ENCODE results near the gene PCDHA1. TPM values are rescaled to one million over a fixed set of nuclear protein-coding genes. Genes with fewer than 3 reads are reported as not detected.

The PCDHA1 gene
- total and polyA plus RNA-seq, 12 donors, result 0.05 to 0.20 (median 0.08) TPM; not detected in 5

DNA sequence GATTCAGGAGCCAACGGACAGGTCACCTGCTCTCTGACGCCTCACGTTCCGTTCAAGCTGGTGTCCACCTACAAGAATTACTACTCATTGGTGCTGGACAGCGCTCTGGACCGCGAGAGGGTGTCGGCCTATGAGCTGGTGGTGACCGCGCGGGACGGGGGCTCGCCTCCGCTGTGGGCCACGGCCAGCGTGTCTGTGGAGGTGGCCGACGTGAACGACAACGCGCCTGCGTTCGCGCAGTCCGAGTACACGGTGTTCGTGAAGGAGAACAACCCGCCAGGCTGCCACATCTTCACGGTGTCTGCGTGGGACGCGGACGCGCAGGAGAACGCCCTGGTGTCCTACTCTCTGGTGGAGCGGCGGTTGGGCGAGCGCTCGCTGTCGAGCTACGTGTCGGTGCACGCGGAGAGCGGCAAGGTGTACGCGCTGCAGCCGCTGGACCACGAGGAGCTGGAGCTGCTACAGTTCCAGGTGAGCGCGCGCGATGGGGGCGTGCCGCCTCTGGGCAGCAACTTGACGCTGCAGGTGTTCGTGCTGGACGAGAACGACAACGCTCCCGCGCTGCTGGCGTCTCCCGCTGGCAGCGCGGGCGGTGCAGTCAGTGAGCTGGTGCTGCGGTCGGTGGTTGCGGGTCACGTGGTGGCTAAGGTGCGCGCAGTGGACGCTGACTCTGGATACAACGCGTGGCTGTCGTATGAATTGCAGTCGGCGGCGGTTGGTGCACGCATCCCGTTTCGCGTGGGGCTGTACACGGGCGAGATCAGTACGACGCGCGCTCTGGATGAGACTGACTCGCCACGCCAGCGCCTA lies 71.4 kb downstream of the PCDHA1 start:
- Histone ChIP-seq H3K4me1 (replicated peaks in 1 of 2) (no peaks in the 10 kb centered on the region), H3K36me3 (replicated peaks in 1 of 2) (no peaks in the 10 kb centered on the region), H3K9me3 (replicated peaks in 1 of 3) (peaks cover 0 to 15% (median 0%) of the 10 kb centered on the region in 3 donors), H3K4me3 (no peak overlapping the region), H3K27ac (no peak overlapping the region), H3K27me3 (peaks cover 6% of the 10 kb centered on the region)
- WGBS, 4 donors, result 44 to 63% (median 54%) methylated on average over 57 to 94 of the region's 94 CpGs; no CpG with 5 or more reads in 1 of the 4 donors
- no peak for DNase-seq
- intact Hi-C loops (cut with DNase I), result no loop called here
- TF ChIP-seq, protein P1, sequence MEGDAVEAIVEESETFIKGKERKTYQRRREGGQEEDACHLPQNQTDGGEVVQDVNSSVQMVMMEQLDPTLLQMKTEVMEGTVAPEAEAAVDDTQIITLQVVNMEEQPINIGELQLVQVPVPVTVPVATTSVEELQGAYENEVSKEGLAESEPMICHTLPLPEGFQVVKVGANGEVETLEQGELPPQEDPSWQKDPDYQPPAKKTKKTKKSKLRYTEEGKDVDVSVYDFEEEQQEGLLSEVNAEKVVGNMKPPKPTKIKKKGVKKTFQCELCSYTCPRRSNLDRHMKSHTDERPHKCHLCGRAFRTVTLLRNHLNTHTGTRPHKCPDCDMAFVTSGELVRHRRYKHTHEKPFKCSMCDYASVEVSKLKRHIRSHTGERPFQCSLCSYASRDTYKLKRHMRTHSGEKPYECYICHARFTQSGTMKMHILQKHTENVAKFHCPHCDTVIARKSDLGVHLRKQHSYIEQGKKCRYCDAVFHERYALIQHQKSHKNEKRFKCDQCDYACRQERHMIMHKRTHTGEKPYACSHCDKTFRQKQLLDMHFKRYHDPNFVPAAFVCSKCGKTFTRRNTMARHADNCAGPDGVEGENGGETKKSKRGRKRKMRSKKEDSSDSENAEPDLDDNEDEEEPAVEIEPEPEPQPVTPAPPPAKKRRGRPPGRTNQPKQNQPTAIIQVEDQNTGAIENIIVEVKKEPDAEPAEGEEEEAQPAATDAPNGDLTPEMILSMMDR (IDR thresholded peaks at IDR 0.05), result no peak
- no peak for TF ChIP-seq POLR2A (IDR thresholded peaks at IDR 0.05)

DNA sequence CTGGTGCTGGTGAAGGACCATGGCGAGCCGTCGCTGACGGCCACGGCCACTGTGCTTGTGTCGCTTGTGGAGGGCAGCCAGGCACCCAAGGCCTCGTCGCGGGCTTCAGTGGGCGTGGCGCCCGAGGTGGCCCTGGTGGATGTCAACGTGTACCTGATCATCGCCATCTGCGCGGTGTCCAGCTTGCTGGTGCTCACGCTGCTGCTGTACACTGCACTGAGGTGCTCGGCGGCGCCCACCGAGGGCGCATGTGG lies 72.0 kb downstream of the PCDHA1 start:
- 51 to 65% methylated on average over 4 to 22 of the region's 22 CpGs; no CpG with 5 or more reads in 2 of the 4 donors for WGBS, 4 donors
- Histone ChIP-seq H3K27me3 (peaks cover 8% of the 10 kb centered on the region), H3K4me1 (replicated peaks in 1 of 2) (no peaks in the 10 kb centered on the region), H3K27ac (no peak overlapping the region), H3K9me3 (replicated peaks in 1 of 3) (peaks cover 0 to 15% (median 0%) of the 10 kb centered on the region in 3 donors), H3K4me3 (no peak overlapping the region), H3K36me3 (replicated peaks in 1 of 2) (no peaks in the 10 kb centered on the region)
- intact Hi-C loops (cut with DNase I), result no loop called here
- no peak for DNase-seq
- no peak for TF ChIP-seq POLR2A (IDR thresholded peaks at IDR 0.05)
- TF ChIP-seq, protein P1 (IDR thresholded peaks at IDR 0.05), result no peak

DNA sequence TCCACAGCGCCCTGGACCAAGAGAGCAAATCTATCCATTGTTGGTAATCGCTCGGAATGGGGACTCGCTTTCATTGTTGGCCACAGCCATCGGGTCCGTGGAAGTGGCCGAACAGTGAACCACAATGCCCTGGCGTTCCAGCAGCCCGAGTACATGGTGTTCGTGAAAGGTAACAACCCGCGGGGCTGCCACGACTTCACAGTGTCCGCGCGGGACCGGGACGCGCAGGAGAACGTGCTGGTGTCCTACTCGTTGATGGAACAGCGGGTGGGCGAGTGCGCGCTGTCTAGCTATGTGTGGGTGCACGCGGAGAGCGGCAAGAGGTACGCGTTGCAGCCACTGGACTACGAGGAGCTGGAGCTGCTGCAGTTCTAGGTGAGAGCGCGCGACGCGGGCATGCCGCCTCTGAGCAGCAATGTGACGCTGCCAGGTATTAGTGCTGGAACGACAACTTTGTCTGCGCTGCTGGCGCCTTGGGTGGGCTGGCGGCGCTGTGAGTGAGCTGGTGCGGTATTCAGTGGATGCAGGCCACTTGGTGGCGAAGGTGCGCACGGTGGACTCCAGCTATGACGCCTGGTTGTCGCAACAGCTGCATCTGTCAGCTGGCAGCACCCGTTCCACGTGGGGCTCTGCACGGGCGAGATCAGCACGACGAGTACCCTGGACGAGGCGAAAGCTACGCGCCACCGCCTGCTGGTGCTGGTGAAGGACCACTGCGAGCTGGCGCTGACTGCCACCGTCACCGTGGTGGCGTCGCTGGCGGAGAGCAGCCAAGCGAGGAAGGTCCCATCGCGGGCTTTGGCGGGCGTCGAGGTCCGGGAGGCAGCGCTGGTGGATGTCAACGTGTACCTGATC lies 76.7 kb downstream of the PCDHA1 start:
- Histone ChIP-seq H3K27me3 (peaks cover 4% of the 10 kb centered on the region), H3K27ac (no peak overlapping the region), H3K9me3 (replicated peaks in 1 of 3) (peaks cover 0 to 8% (median 0%) of the 10 kb centered on the region in 3 donors), H3K4me1 (replicated peaks in 1 of 2) (no peaks in the 10 kb centered on the region), H3K4me3 (no peak overlapping the region), H3K36me3 (replicated peaks in 1 of 2) (no peaks in the 10 kb centered on the region)
- intact Hi-C loops (cut with DNase I), result no loop called here
- DNase-seq, result no peak
- WGBS, 4 donors, result 29 to 51% (median 42%) methylated on average over 18 to 76 of the region's 76 CpGs
- TF ChIP-seq, protein P1 (IDR thresholded peaks at IDR 0.05), result no peak
- no peak for TF ChIP-seq POLR2A (IDR thresholded peaks at IDR 0.05)

DNA sequence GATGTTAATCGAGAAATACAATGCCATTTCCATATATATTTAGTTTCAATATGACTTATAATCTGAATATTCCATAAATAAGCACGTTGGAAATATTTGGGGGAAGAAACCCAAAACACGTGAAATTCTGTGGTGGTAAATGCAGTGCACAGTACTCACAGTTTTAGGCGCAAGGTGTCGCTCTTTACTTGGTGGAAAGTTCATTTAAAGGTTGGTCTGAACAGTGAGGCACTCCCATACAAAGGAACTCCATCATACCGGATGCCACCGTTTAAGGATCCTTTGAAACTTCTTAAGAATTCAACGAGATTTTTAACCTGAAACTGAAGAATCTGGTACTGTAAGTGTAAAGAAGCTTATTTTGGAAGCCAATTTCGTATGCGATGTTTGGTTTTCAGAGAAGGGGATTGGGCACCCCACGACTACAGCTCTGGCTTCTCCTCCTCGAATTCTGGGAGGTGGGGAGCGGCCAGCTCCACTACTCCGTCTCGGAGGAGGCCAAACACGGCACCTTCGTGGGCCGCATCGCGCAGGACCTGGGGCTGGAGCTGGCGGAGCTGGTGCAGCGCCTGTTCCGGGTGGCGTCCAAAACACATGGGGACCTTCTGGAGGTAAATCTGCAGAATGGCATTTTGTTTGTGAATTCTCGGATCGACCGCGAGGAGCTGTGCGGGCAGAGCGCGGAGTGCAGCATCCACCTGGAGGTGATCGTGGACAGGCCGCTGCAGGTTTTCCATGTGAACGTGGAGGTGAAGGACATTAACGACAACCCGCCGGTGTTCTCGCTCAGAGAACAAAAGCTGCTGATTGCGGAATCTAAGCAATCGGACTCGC lies 83.0 kb downstream of the PCDHA1 start, which contains the start of gene PCDHA11:
Gene PCDHA11 (plus strand): TSS at position 237 of the 834 bp plus-strand sequence. CDS start 147 bp downstream, at position 384.
- intact Hi-C loops (cut with DNase I), result no loop called here
- Histone ChIP-seq H3K27me3 (no peaks in the 10 kb centered on the region), H3K4me1 (replicated peaks in 1 of 2) (no peaks in the 10 kb centered on the region), H3K9me3 (replicated peaks in 1 of 3) (no peaks in the 10 kb centered on the region), H3K27ac (no peak within 1 kb of the TSS), H3K4me3 (no peak within 1 kb of the TSS), H3K36me3 (replicated peaks in 1 of 2) (no peaks in the 10 kb centered on the region)
- no peak for DNase-seq
- WGBS, 4 donors, result 9 to 25% (median 14%) methylated on average over 24 to 41 of the region's 41 CpGs
- TF ChIP-seq POLR2A (IDR thresholded peaks at IDR 0.05), result no peak
- TF ChIP-seq, protein P1 (IDR thresholded peaks at IDR 0.05), result peak in 3 of 6 experiments; percentile 6 to 22 (median 9)

Data from adrenal gland (tissue), 12 donors.